PC-3 (cell line): ENCODE measurements around the gene NDUFB3.

Experiments
- EZH2 ChIP-seq: fragments of 300-600 bp; sonication (generic); IDR thresholded peaks from one replicate; pipeline ENCODE4 v1.6.1; 2017; ENCODE audit warnings: antibody characterized with exemption, mild to moderate bottlenecking, low read length; ENCODE audit not compliant: unreplicated experiment
- EZH2phosphoT487 ChIP-seq: fragments of 300-600 bp; sonication (generic); IDR thresholded peaks from 2 replicates; pipeline ENCODE4 v1.6.1; 2018; ENCODE audit warnings: mild to moderate bottlenecking, antibody characterized with exemption, low read length, borderline replicate concordance
- TF ChIP-seq, protein P1 (sequence below): fragments of 300-600 bp; sonication (generic); conservative IDR thresholded peaks from 2 replicates; pipeline ENCODE4 v1.5.1; 2017; ENCODE audit warnings: antibody characterized with exemption, low read depth, mild to moderate bottlenecking, low read length

DNA sequence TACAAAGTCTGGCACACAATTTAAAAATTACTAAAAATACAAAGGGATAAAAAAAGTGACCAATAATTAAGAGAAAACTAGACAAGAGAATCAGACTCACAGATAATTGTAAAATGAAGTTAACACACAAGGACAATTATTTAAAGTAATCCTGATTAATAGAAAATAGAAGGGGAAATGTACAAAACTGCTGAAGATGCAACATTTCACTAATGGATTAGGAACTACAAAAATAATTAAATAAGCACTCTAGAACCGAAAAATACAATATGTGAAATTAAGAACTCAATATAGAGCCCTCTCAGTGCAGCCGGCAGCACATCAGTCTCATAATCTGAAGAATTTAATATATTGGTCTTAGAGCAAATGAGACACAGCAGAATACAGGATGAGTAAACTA, 24.9 kb upstream of the NDUFB3 start:
- TF ChIP-seq, protein P1, sequence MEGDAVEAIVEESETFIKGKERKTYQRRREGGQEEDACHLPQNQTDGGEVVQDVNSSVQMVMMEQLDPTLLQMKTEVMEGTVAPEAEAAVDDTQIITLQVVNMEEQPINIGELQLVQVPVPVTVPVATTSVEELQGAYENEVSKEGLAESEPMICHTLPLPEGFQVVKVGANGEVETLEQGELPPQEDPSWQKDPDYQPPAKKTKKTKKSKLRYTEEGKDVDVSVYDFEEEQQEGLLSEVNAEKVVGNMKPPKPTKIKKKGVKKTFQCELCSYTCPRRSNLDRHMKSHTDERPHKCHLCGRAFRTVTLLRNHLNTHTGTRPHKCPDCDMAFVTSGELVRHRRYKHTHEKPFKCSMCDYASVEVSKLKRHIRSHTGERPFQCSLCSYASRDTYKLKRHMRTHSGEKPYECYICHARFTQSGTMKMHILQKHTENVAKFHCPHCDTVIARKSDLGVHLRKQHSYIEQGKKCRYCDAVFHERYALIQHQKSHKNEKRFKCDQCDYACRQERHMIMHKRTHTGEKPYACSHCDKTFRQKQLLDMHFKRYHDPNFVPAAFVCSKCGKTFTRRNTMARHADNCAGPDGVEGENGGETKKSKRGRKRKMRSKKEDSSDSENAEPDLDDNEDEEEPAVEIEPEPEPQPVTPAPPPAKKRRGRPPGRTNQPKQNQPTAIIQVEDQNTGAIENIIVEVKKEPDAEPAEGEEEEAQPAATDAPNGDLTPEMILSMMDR = no peak
- TF ChIP-seq EZH2 = no peak
- TF ChIP-seq EZH2phosphoT487 = no peak
